Urinary bladder (tissue), 4 donors: ENCODE measurements around the gene SMIM17. TPM values are rescaled to one million over a fixed set of nuclear protein-coding genes. Genes with fewer than 3 reads are reported as not detected.

Source experiments
- DNase-seq: peaks from one replicate; pipeline ENCODE4 v3.0.0-alpha.2; 2015; ENCODE audit errors: extremely low spot score
- H3K27ac ChIP-seq: one replicate; pipeline ENCODE4 v1.5.1; 2013; ENCODE audit warnings: low read depth, mild to moderate bottlenecking, moderate library complexity
- H3K36me3 ChIP-seq: one replicate; pipeline ENCODE4 v1.6.1; 2013; ENCODE audit warnings: mild to moderate bottlenecking, moderate library complexity; ENCODE audit not compliant: insufficient read depth
- H3K4me1 ChIP-seq: one replicate; pipeline ENCODE4 v1.6.1; 2013; ENCODE audit warnings: mild to moderate bottlenecking, moderate library complexity; ENCODE audit not compliant: insufficient read depth
- H3K4me3 ChIP-seq: one replicate; pipeline ENCODE4 v1.5.1; 2013; ENCODE audit warnings: low read depth, low read length
- WGBS: extraction: QIAGEN DNeasy Blood & Tissue Kit; methylation state at CpG from one replicate; pipeline ENCODE4 v1.1.7; 2013; 5-methylcytosine and 5-hydroxymethylcytosine counted together
- polyA plus RNA-seq: library from polyadenylated mRNA; stranded (reverse); fragments of 200-250 nt; gene quantifications from one replicate; pipeline ENCODE4 v1.2.3, GENCODE V29; 2013
- total RNA-seq: library from RNA; depleted of rRNA; stranded (reverse); fragments of >200 nt; gene quantifications from one replicate; pipeline ENCODE4 v1.2.3, GENCODE V29; 2014
- donor health status: healthy with polysubstance abuse.
- donor health status: healthy.

Gene SMIM17
- total RNA-seq (1.8 TPM), polyA plus RNA-seq (0.34 TPM)

GRCh38 chr19:56642711-56643459, at the start of gene SMIM17:
TSS of gene SMIM17 (plus strand) at chr19:56643159. CDS start at chr19:56645668, 2,509 bp downstream.
- WGBS, result 8% methylated on average over 59 of the region's 60 CpGs

DNA sequence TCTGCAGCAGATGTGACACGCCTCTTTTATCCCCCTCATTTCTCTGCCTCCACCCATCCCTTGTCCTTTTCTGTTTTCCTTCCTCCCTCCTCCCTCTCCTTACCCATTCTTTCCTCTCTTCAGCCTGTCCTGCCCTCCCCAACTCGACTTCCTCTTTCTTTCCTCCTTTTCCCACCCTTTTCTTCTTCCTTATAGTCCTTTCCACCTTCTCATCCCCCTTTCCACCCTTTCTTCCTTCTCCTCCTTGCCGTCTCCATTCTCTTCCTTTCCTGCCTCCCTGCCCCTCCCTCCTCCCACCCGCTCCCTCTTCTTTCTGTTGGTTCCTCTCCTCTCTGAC, 48.5 kb upstream of the SMIM17 start:
- 62% methylated on average over 4 of the region's 4 CpGs for WGBS
- no peaks in the 10 kb centered on the region for H3K4me1 ChIP-seq
- DNase-seq, result no peak
- H3K4me3 ChIP-seq, result peak overlapping the region; percentile 80
- H3K36me3 ChIP-seq, result no peaks in the 10 kb centered on the region
- no peak overlapping the region for H3K27ac ChIP-seq

More at GRCh38 chr19:56642711-56643459, at the start of gene SMIM17:
- H3K4me1 ChIP-seq, result no peaks in the 10 kb centered on the region
- H3K4me3 ChIP-seq, result no peak within 1 kb of the TSS
- H3K36me3 ChIP-seq, result no peaks in the 10 kb centered on the region
- no peak within 1 kb of the TSS for H3K27ac ChIP-seq
- no peak for DNase-seq

DNA sequence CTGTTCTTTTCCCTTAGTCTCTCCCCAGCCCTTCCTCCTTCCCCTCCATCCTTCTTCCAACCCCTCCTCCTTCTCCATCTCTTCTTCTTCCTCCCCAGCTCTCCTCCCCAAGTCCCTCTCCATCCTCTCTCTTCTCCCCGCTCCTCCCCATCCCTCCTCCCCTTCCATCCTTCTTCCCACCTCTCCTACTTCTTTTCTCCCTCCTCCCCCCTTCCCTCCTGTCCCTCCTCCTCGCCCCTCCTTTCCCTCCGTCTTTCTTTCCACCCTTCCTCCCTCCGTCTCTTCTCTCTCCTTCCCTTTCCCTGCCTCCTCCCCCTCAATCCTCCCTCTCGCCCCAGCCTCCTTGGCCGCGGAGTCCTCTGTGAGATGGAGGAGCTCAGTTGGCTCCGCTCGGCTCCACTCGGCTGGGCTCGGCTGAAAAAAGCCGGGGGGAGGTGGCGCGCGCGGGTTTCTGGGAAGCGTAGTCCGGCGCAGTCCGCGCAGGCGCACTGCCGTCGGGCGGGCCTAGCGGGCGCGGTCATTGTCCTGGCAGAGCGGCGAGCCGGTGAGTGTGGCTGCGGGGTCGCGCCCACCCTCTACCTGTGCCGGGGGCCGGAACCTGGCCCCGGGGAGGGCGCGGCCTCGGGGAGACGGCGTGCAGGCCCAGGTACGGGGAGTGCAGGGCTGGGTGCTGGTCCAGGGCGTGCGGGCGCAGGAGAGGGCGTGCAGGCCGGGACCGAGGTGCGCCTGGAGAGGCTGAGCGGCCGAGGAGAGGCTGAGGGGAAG, 48.0 kb upstream of the SMIM17 start, which contains the start of gene ZNF71:
ZNF71 (plus strand) TSS at position 520 of the 765 bp plus-strand sequence. CDS start 6,257 bp downstream, outside the sequence.
- H3K27ac ChIP-seq, result peak within 1 kb of the TSS; percentile 31
- DNase-seq, result peak; percentile 72
- peak within 1 kb of the TSS; percentile 80 for H3K4me3 ChIP-seq
- WGBS, result under 1% methylated on average over 52 of the region's 52 CpGs
- H3K36me3 ChIP-seq, result no peaks in the 10 kb centered on the region
- H3K4me1 ChIP-seq, result no peaks in the 10 kb centered on the region

GRCh38 chr19:56595548-56595899, 47.4 kb upstream of the SMIM17 start:
- 1% methylated on average over 4 of the region's 4 CpGs for WGBS
- Histone ChIP-seq H3K36me3 (no peaks in the 10 kb centered on the region), H3K4me1 (no peaks in the 10 kb centered on the region), H3K27ac (peak overlapping the region; percentile 31), H3K4me3 (peak overlapping the region; percentile 80)
- DNase-seq, result no peak

DNA sequence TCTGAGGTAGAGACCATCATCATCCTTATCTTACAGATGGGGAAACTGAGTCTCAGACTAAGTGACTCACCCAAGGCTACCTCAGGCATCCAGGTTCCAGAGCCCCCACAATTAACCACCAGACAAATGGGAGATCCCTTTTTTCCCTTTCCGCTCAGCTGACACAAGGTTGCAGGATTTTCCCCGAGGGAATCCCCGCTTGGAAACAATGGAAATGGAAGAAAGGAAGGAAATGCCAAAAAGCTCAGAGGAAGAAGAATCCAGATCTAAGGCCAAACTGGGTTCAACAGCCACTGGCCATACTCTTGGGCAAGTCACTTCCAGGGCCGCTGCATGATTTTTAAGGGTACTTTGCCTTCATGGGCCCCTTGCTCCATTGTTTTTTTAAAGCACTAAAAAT, 46.3 kb upstream of the SMIM17 start:
- no peaks in the 10 kb centered on the region for H3K36me3 ChIP-seq
- no peak overlapping the region for H3K4me3 ChIP-seq
- DNase-seq, result no peak
- H3K4me1 ChIP-seq, result no peaks in the 10 kb centered on the region
- no peak overlapping the region for H3K27ac ChIP-seq
- 83% methylated on average over 4 of the region's 4 CpGs for WGBS

- H3K4me3 ChIP-seq, result no peak overlapping the region
- H3K4me1 ChIP-seq, result no peaks in the 10 kb centered on the region
- H3K36me3 ChIP-seq, result no peaks in the 10 kb centered on the region
- DNase-seq, result no peak
- H3K27ac ChIP-seq, result no peak overlapping the region
- 84% methylated on average over 4 of the region's 4 CpGs for WGBS
Observed at GRCh38 chr19:56597696-56598095, 45.3 kb upstream of the SMIM17 start.

GRCh38 chr19:56601375-56601774, 41.6 kb upstream of the SMIM17 start:
- Histone ChIP-seq H3K36me3 (no peaks in the 10 kb centered on the region), H3K4me3 (no peak overlapping the region), H3K4me1 (no peaks in the 10 kb centered on the region), H3K27ac (no peak overlapping the region)
- whole genome bisulfite sequencing, result 93% methylated on average over 3 of the region's 3 CpGs
- no peak for DNase-seq

DNA sequence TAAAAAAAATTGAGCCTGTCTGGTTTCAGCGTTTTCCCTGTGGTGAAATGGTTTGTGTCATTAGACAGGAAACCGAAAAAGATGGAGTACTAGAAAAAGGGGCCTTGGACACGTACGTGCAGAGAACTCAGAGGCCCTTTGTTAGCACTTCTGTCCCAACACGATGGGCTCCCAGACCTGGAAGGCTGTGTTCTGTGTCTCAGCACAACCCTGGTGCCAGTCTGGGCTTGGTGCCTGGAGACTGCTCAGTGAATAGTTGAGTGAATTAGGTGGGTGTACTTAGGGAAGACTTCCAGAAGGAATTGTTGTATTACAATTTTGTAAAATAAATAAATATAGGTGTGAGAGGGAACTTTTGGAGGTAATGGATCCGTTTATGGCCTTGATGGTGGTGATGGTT, 39.1 kb upstream of the SMIM17 start:
- H3K4me3 ChIP-seq, result no peak overlapping the region
- no peaks in the 10 kb centered on the region for H3K36me3 ChIP-seq
- WGBS, result 79% methylated on average over 6 of the region's 6 CpGs
- H3K27ac ChIP-seq, result no peak overlapping the region
- no peak for DNase-seq
- H3K4me1 ChIP-seq, result no peaks in the 10 kb centered on the region

- Histone ChIP-seq H3K4me3 (no peak overlapping the region), H3K4me1 (no peaks in the 10 kb centered on the region), H3K27ac (no peak overlapping the region), H3K36me3 (peaks cover 4% of the 10 kb centered on the region)
- DNase-seq, result no peak
- WGBS, result 89% methylated on average over 8 of the region's 8 CpGs
Observed at GRCh38 chr19:56608274-56608964, 34.5 kb upstream of the SMIM17 start.

DNA sequence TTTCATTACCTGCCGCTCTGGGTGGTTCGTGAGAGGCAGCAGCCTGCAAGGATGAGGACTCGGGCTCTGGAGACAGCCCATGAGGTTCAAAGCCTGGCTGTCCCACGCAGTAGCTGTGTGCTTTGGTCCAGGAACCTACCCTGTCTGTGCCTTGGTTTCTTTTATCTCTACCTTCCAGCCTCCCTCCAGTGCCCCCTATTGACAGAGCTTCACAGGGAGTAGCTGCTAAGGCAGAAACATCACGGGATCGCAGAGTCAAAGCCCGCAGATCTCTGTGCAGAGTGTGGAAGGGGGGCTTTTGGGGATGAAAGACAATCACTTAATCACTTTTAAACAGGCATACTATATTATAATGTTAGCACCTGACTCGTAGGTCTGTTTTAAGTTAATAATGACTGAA, 31.7 kb upstream of the SMIM17 start:
- 74% methylated on average over 8 of the region's 8 CpGs for WGBS
- no peak for DNase-seq
- no peak overlapping the region for H3K27ac ChIP-seq

GRCh38 chr19:56612737-56613136, 30.2 kb upstream of the SMIM17 start:
- H3K27ac ChIP-seq, result no peak overlapping the region
- no peak for DNase-seq
- H3K4me1 ChIP-seq, result no peaks in the 10 kb centered on the region
- 95% methylated on average over 2 of the region's 2 CpGs for WGBS
- peaks cover 6% of the 10 kb centered on the region for H3K36me3 ChIP-seq
- H3K4me3 ChIP-seq, result no peak overlapping the region

More for the DNA sequence above, 31.7 kb upstream of the SMIM17 start:
- Histone ChIP-seq H3K36me3 (peaks cover 6% of the 10 kb centered on the region), H3K4me3 (no peak overlapping the region), H3K4me1 (no peaks in the 10 kb centered on the region)

- WGBS, result 81% methylated on average over 5 of the region's 5 CpGs
- Histone ChIP-seq H3K36me3 (peaks cover 8% of the 10 kb centered on the region), H3K4me3 (no peak overlapping the region), H3K4me1 (no peaks in the 10 kb centered on the region), H3K27ac (no peak overlapping the region)
- DNase-seq, result no peak
Observed at GRCh38 chr19:56613639-56614038, 29.3 kb upstream of the SMIM17 start.

GRCh38 chr19:56617531-56617930, 25.4 kb upstream of the SMIM17 start:
- no peak overlapping the region for H3K4me3 ChIP-seq
- H3K36me3 ChIP-seq, result peaks cover 4% of the 10 kb centered on the region
- no peak for DNase-seq
- no peaks in the 10 kb centered on the region for H3K4me1 ChIP-seq
- H3K27ac ChIP-seq, result no peak overlapping the region
- 95% methylated on average over 8 of the region's 8 CpGs for WGBS

DNA sequence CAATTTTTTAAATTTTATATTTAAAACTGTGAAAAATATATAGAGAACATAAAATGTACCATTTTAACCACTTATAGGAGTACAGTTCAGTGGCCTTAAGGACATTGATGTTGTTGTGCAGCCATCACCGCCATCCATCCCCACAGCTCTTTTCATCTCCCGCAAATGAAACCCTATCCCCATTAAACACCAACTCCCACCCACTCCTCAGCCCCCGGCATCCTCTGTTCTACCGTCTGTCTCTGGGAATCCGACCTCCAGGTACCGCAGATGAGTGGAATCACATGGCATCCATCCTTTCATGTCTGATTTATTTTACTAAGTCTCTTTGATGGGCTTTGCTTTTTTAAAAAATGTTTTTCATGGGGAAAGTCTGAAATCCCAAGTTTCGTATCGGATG, 23.8 kb upstream of the SMIM17 start:
- Histone ChIP-seq H3K36me3 (peaks cover 2% of the 10 kb centered on the region), H3K4me3 (no peak overlapping the region), H3K4me1 (no peaks in the 10 kb centered on the region), H3K27ac (no peak overlapping the region)
- DNase-seq, result no peak
- 69% methylated on average over 8 of the region's 8 CpGs for WGBS
